C4-2B (cell line): ENCODE measurements around the gene IFT80.

Source experiments
- CTCF ChIP-seq: fragments of 450-650 bp; conservative IDR thresholded peaks from 2 replicates; pipeline ENCODE4 v1.5.1; 2017; ENCODE audit warnings: mild to moderate bottlenecking
- ZFX ChIP-seq: fragments of 450-650 bp; IDR thresholded peaks from 2 replicates; pipeline ENCODE4 v1.6.1; 2017

- TF ChIP-seq CTCF: no peak
- TF ChIP-seq ZFX: no peak
Observed at GRCh38 chr3:160417311-160417710, 18.3 kb upstream of the IFT80 start.
